H1 (cell line): ENCODE measurements around the gene PCED1B. TPM values are rescaled to one million over a fixed set of nuclear protein-coding genes. Genes with fewer than 3 reads are reported as not detected.

Source experiments
- BRCA1 ChIP-seq: IDR thresholded peaks from 2 replicates; pipeline ENCODE4 v1.6.1; 2012; ENCODE audit warnings: low read depth, low read length, improper control_type of control experiment
- NANOG ChIP-seq: IDR thresholded peaks from 2 replicates; pipeline ENCODE4 v1.6.1; 2011; ENCODE audit warnings: low read length, low read depth, mild to moderate bottlenecking, inconsistent platforms; ENCODE audit not compliant: insufficient read depth, poor library complexity, severe bottlenecking
- POLR2A ChIP-seq, 2 experiments: IDR thresholded peaks; 1 replicate in 1 of 2; 2 replicates in 1 of 2; pipeline ENCODE4 v1.6.1; 2011; ENCODE audit warnings: low read depth in 2 of 2, low read length in 2 of 2, mild to moderate bottlenecking in 2 of 2; ENCODE audit errors: control extremely low read depth in 1 of 2
- SAP30 ChIP-seq: fragments of 300-600 bp; sonication (generic); IDR thresholded peaks from 2 replicates; pipeline ENCODE4 v1.7.1; 2012; ENCODE audit warnings: low read length, moderate library complexity, mild to moderate bottlenecking, inconsistent platforms; ENCODE audit not compliant: insufficient read depth, insufficient replicate concordance
- TBP ChIP-seq: IDR thresholded peaks from 2 replicates; pipeline ENCODE4 v1.6.1; 2011; ENCODE audit warnings: low read depth, low read length, improper control_type of control experiment
- polyA plus RNA-seq, 7 experiments: library from polyadenylated mRNA; depleted of rRNA in 3 of 7; stranded (reverse) in 5 of 7; unstranded in 2 of 7; fragments of >200 nt in 5 of 7; fragments of 200-250 nt in 2 of 7; gene quantifications; 1 replicate in 5 of 7; 2 replicates in 1 of 7; 4 replicates in 1 of 7; pipeline versions ENCODE4 v1.2.1 to v1.2.3, GENCODE V29; 2011 to 2013; ENCODE audit warnings: missing spikeins in 2 of 7, mixed read lengths in 2 of 7
- total RNA-seq: library from RNA; stranded (reverse); fragmentation: NEBNext Ultra II Directional; extraction: Animal tissue kit (Norgen Biotek cat#: 25700); gene quantifications from 2 replicates; pipeline ENCODE4 v1.2.1, GENCODE V29; 2021
- TF ChIP-seq, protein P1 (sequence below): fragments of 300-600 bp; sonication (generic); IDR thresholded peaks from 2 replicates; pipeline ENCODE4 v1.7.1; 2012; ENCODE audit warnings: low read length, moderate library complexity, mild to moderate bottlenecking, inconsistent platforms; ENCODE audit not compliant: insufficient replicate concordance

The PCED1B gene
- total and polyA plus RNA-seq, 2 of the 8 experiments (the other 6 are each of a cell fraction or from before 2014, with no cell fraction given) = 4.7 to 5.4 TPM

DNA sequence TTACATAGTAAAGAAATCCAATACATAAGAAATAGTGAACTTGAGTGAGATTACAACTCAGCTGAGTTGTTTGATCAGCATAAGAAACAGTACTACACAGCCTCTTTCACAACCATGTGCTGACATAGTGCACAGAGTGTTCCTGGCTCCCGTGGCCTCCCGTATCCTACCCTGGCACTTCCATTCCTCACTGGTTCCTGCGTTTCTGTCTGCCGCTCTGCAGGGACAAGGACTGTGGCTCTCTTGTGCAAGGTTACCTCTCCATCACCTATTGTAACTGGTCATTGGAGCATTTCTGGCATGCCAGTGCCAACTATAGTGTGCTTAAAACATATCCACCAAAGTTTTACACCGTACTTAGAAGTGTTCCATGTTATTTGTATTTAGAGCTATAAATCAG lies 46.3 kb upstream of the PCED1B start (continued):
- TF ChIP-seq, protein P1, sequence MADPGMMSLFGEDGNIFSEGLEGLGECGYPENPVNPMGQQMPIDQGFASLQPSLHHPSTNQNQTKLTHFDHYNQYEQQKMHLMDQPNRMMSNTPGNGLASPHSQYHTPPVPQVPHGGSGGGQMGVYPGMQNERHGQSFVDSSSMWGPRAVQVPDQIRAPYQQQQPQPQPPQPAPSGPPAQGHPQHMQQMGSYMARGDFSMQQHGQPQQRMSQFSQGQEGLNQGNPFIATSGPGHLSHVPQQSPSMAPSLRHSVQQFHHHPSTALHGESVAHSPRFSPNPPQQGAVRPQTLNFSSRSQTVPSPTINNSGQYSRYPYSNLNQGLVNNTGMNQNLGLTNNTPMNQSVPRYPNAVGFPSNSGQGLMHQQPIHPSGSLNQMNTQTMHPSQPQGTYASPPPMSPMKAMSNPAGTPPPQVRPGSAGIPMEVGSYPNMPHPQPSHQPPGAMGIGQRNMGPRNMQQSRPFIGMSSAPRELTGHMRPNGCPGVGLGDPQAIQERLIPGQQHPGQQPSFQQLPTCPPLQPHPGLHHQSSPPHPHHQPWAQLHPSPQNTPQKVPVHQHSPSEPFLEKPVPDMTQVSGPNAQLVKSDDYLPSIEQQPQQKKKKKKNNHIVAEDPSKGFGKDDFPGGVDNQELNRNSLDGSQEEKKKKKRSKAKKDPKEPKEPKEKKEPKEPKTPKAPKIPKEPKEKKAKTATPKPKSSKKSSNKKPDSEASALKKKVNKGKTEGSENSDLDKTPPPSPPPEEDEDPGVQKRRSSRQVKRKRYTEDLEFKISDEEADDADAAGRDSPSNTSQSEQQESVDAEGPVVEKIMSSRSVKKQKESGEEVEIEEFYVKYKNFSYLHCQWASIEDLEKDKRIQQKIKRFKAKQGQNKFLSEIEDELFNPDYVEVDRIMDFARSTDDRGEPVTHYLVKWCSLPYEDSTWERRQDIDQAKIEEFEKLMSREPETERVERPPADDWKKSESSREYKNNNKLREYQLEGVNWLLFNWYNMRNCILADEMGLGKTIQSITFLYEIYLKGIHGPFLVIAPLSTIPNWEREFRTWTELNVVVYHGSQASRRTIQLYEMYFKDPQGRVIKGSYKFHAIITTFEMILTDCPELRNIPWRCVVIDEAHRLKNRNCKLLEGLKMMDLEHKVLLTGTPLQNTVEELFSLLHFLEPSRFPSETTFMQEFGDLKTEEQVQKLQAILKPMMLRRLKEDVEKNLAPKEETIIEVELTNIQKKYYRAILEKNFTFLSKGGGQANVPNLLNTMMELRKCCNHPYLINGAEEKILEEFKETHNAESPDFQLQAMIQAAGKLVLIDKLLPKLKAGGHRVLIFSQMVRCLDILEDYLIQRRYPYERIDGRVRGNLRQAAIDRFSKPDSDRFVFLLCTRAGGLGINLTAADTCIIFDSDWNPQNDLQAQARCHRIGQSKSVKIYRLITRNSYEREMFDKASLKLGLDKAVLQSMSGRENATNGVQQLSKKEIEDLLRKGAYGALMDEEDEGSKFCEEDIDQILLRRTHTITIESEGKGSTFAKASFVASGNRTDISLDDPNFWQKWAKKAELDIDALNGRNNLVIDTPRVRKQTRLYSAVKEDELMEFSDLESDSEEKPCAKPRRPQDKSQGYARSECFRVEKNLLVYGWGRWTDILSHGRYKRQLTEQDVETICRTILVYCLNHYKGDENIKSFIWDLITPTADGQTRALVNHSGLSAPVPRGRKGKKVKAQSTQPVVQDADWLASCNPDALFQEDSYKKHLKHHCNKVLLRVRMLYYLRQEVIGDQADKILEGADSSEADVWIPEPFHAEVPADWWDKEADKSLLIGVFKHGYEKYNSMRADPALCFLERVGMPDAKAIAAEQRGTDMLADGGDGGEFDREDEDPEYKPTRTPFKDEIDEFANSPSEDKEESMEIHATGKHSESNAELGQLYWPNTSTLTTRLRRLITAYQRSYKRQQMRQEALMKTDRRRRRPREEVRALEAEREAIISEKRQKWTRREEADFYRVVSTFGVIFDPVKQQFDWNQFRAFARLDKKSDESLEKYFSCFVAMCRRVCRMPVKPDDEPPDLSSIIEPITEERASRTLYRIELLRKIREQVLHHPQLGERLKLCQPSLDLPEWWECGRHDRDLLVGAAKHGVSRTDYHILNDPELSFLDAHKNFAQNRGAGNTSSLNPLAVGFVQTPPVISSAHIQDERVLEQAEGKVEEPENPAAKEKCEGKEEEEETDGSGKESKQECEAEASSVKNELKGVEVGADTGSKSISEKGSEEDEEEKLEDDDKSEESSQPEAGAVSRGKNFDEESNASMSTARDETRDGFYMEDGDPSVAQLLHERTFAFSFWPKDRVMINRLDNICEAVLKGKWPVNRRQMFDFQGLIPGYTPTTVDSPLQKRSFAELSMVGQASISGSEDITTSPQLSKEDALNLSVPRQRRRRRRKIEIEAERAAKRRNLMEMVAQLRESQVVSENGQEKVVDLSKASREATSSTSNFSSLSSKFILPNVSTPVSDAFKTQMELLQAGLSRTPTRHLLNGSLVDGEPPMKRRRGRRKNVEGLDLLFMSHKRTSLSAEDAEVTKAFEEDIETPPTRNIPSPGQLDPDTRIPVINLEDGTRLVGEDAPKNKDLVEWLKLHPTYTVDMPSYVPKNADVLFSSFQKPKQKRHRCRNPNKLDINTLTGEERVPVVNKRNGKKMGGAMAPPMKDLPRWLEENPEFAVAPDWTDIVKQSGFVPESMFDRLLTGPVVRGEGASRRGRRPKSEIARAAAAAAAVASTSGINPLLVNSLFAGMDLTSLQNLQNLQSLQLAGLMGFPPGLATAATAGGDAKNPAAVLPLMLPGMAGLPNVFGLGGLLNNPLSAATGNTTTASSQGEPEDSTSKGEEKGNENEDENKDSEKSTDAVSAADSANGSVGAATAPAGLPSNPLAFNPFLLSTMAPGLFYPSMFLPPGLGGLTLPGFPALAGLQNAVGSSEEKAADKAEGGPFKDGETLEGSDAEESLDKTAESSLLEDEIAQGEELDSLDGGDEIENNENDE = no peak
- no peak for TF ChIP-seq NANOG
- TF ChIP-seq TBP = no peak
- TF ChIP-seq SAP30 = no peak
- TF ChIP-seq BRCA1 = no peak
- TF ChIP-seq POLR2A (IDR thresholded peaks at IDR 0.05; ENCODE audit: control extremely low read depth in 1 of 2, low read depth in 2 of 2, low read length in 2 of 2) = no peak
